Activated CD8-positive, alpha-beta memory T cell treated with anti-CD3 and anti-CD28 coated beads, Interleukin-2, amount 50 U/mL, for 24 hours (primary cell): ENCODE results near the gene OXT.
"Not testable (repeated sequence)": the region's sequence is repeated elsewhere in the genome, so short reads cannot be mapped to it uniquely, and the experiment has no call there.

ENCODE experiments used
- DNase-seq: peaks from one replicate; pipeline ENCODE4 v3.0.0-alpha.2; 2020; ENCODE audit errors: extremely low read depth

The OXT gene

DNA sequence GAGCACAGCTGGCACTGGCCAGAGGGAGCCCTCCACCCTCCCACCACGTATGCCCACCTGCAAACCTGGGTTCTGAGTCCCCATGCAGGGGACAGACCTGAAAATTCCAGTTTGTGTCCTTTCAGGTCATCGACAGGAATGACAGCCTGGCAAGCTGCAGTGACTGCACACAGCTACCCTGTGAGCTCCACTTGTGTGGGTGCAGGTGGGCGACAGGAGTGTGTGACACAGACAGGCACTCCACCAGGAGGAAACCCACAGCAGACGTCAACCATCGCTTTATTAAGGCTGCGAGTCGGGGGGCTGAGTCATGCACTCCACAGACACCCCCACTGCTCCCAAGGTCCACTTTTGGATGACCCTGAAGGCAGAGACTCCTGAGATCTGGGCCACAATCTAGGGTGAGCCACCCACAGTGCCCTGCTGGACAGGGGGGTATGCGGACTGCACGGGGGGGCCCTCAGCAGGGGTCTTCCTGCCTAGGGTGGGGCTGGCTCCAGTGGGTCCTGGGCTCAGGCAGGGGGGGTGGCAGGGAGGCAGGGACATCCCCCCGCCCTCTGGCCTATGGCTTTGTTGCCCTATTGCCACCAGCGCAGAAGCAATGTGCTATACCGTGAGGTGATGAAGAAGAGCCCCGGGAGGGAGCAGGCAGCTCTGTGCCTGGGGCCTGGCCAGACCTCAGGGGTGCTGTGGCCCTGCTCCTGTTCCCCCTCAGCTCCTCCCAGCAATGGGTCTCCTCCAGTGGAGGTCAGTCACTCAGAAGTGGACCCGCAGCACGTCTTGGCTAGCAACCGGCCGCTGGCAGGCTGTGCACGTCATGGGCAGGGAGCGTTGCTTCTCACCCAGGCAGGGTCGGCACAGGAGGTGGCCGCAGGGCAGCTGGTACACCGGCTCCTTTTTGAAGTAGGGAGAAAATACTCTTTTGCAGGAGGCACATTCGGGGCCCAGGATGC is 38.2 kb downstream of the OXT start:
- no peak for DNase-seq

DNA sequence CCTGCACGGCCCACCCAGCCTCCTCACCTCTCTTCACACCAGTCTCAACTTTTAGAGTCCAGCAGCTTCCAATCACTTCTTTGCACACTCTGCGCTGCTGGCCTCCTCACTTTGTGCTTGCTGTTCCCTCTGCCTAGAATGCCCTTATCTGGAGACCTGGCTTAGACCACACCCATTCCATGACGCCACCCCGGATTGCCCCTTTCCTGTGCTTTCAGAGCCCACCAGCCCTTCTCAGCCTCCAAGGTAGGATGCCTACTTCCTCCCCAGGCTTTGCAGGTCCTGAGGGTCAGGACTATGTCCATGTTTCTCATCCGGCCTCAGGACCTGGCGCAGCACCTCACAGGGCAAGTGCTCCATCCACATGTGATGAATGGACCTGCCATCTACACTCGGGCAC is 40.1 kb downstream of the OXT start:
- no peak for DNase-seq

DNA sequence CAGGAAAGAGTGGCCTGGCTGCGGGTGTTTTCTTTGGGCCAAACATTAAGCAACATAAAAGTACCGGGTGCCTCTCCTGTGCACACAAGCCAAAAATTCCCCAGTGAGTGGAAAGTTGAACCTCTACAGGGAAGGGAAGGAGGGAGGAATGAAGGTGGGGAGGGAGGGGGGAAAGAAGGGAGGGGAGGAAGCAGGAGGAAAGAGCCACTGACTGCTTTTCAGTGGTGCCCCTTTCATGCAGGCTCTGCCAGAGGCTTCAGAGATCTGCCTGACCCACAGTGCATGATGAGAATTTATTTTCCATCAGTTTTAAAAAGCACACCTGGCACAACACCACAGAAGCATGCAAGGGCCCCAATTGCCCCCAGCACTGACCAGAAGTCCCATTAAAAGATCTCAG is 40.6 kb downstream of the OXT start:
- no peak for DNase-seq

DNA sequence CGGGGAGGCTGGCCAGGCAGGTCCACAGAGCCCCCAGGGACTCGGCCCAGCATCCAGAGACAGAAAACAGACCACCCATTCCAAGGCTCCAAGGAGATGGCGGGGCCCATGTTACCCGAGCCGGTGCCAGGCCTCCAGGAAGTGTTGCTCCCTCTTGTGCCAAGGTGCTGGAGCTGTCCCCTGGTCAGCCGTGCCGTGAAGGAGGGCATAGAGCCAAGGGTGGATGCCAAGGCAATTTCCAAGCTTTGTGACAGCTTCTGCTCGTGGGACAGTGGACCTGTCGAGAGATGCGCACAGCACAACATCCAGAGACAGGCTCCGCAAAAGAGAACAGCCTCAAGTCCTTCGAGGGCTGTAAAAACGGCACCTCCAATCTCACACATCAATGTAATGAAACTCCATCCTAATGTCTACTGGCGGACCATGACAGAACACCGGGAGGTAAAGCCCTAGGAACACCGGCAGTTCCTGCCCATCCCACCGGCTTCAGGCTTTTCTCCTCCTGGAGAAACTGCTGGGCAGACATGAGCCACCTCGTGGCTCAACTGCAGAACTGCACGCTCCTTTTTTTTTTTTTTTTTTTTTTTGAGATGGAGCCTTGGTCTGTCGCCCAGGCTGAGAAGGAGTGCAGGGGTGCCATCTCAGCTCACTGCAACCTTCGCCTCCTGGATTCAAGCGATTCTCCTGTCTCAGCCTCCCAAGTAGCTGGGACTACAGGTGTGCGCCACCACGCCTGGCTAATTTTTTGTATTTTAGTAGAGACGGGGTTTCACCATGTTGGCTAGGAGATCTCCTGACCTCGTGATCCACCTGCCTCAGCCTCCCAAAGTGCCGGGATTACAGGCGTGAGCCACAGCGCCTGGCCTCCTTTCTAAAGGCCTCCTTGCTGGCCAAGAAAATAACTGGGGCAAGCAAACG is 44.0 kb downstream of the OXT start:
- no peak for DNase-seq

DNA sequence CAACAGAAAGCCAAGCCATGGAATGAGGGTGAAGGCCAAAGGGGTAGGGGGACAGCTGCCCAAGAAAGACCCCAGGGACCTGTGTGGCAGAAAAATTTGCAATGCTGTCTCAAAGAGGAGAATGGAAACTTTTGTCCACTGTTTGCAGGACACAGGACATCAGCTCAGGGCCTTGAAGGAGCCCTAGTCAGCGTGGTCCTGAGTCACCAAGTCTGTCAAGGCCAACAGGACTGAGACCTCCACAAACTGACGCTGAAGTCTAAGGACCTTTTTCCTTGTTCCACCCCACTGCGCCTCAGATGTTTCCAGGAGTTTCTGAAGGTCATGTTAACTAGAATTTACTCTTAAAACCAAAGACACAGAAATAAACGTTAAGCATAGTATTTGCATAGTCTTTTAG is 44.9 kb downstream of the OXT start:
- no peak for DNase-seq

DNA sequence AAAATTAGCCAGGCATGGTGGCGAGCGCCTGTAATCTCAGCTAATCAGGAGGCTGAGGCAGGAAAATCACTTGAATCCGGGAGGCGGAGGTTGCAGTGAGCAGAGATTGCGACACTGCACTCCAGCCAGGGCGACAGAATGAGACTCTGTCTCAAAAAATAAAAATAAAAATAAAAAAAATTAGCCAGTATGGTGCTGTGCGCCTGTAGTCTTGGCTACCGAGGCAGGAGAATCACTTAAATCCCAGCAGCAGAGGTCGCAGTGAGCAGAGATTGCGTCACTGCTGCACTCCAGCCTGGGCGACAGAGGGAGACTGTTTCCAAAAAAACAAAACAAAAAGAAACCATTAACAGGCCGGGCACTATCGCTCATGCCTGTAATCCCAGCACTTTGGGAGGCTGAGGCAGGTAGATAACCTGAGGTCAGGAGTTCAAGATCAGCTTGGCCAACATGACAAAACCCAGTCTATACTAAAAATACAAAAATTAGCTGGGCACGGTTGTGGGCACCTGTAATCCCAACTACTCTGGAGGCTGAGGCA is 46.5 kb downstream of the OXT start:
- not testable (repeated sequence) for DNase-seq

DNA sequence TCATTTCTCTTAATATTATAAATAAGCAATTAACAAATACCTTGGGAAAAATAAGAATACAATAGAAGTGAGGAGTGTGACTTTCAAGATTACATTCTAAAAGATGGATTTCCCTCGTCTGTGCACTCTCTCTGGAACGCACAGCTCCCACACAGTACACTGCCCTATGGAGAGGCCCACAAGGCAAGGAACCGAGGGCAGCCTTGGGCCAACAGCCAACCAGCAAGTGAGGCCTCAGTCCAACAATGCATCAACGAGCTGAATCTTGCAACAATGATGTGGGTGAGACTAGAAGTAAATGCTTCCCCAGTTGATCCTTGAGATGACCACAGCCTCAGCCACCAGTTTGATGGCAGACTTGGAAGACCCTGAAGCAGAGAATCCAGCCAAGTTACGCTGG is 47.6 kb downstream of the OXT start:
- no peak for DNase-seq

DNA sequence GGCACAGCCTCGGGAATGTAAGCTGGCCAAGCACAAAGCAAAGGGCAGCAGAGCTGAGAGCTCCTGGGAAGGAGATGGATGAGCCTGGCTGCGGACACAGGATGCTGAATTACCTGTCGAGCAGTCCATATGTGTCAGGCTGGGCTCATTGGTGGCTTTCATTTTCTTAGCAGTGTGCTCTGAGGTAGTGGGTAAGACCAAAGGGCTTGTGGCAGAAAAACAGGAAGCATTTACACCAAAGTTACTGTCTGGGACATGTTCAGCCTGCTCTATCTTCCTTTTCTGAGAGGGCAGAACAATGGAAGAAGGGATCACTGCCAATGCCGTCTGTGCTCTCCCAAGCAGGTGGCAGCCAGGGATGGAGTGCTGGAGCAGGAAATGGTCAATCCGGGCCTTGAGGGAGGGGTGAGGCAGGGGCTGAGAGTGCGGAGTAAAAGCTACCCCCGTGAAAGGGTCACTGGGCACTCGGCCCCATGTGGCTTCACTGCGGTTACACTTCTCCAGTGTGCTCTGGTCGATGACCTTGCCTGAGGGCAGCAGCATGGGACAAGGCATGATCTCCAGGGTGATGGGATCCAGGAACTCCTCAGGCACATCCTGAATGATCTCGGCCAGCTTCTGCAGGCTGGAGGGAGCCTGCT is 50.0 kb downstream of the OXT start:
- no peak for DNase-seq
